Stimulated activated CD8-positive, alpha-beta memory T cell treated with anti-CD3 and anti-CD28 coated beads, Interleukin-4, amount 100 ng/mL, for 48 hours (primary cell): ENCODE data around the gene ADGRB3.
"Not testable (repeated sequence)": the region's sequence is repeated elsewhere in the genome, so short reads cannot be mapped to it uniquely, and the experiment has no call there.

Experiments
- DNase-seq: peaks from one replicate; pipeline ENCODE4 v3.0.0-alpha.2; 2020

ADGRB3 gene

DNA sequence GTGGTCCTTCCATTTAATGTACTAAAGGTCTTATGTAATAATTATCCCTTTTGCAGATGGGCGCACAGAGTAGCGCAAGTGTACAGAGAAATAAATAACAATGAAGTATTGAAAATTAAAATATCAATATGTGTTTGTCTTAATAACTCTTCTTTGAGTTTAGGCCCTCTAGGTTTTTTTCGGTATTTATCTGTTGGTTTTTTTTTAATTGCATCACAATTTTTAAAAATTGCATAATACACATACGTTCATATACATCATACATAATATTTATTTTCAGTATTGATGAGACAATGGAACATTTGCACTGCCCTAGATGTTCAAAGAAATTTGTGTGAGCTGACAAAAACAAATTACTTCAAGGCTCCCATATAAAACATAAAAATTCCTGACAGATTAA, 15.1 kb downstream of the ADGRB3 start:
- no peak for DNase-seq

DNA sequence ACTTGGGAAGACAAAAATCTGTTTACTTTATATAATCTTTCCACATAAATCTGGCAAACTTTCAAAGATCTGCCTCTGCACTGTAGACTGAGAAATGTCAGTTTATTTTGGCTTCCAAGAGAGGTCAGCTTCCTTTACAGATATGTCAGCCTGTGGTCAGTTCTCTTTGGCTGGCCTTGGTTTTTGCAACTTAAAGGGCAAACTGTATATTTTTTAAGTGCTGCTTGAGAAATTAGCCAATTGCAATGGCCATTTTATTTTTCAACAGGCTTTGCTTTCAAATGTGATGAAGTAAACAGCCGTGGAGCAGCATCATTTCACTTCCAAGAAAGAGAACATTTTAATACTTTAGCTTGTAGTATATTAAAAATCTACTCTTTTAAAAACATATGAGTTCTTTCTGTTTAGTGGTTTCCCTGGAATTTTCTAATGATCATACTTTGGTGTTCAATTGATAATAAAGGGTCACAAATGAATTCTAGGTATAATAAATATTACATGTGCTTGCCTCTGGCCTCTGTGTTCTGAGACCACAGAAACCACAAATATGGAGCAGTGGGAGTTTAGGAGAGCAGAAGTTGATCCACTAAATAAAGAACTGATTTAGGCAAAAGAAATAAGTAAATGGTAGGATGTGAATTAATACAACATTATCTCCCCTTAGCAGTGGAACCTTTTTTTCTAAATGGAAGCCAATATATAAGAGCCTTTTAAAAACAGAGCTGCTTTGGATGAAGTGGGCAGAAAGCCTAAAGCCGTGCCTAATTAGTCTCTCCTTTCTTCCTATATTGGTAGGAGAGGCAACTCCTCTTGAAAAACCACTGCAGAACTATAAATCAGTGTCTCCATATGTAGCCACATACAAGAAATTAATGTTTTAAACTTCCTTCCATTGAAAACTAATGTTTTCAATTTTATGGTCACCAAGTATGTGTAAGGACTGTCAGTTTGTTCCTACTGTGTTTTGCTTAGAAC, 16.2 kb downstream of the ADGRB3 start:
- no peak for DNase-seq

DNA sequence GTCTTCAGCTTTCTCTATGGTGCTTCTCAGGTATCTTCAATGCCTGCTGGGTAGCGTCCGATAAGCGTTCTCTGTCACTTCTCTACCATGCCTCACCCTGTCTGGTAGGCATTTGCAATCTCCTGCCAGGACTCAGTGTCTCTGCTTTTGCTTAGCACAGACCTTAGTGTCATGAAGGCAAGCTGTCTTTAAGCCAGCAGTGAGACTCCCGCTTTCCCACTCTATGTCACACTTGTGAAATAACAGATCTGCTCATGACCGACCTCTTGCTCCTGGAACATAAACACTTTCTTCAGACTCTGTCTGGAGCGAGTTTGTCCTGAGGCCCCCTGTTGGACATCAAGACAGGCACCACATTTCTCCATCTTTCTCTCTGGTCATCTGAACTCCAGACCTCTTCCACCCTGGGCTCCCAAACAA, 17.0 kb downstream of the ADGRB3 start:
- no peak for DNase-seq

DNA sequence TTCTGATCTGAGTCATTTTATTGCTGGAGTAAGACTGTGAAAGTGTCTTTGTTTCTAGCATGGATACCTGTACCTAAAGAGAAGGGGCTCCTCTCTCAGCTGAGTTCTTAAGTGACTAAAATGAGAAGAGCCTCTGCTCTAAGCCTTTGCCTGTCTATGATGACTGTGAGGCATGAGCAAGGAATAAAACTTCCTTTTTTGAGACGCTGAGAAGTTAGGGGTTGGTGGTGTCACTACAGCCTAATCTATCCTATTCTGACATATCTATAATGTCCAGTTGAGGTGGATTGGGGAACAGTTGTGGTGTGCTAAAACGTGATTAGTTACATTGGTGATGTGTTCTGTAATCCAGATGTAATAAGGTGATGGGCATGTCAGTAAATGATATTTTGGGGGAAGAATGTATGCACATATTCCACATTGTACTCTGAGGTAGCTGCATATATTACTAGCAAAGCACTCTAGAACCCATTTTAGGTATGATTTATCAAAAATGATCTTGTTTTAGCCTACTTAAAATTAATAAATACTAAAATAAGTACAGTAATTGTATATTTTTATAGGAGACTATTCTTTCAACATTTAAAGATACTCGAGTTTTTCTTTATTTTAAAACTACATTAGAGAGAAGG, 18.1 kb downstream of the ADGRB3 start:
- no peak for DNase-seq

DNA sequence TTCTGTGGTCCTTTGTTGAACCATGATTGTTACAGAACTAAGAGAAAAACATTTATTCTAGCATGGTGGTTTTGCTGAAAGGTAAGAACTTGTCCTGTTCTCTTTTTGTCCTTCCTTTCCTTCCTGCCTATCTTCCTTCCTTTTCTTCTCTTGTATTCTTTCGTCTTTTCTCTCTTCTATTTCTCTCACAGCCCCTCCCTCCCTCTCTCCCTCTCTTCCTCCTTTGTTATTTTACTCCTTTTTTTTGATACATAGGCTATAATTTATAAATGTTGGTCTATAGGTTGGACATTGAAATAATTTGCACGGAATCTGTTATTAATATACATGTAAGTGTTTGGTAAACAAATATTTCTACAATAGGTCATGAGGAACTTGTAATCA, 18.6 kb downstream of the ADGRB3 start:
- no peak for DNase-seq

DNA sequence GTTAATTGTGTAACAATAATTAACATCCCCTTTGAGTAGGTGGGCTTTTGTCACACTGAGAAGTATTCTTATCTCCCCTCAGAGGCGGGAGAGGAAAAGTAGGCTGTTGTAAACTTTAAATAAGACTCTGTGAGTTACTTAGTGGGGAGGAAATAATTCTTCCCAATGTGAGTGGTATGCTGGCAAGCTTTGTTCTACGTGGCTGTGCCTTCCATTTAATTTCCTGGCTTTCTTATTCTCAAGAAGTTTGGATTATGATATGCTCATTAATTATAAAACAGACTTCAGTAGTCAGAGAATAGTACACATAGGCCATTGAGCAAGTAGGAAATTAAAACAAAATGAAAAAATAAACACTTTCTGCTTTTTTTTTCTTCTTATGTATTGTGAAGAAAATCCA, 19.1 kb downstream of the ADGRB3 start:
- no peak for DNase-seq

DNA sequence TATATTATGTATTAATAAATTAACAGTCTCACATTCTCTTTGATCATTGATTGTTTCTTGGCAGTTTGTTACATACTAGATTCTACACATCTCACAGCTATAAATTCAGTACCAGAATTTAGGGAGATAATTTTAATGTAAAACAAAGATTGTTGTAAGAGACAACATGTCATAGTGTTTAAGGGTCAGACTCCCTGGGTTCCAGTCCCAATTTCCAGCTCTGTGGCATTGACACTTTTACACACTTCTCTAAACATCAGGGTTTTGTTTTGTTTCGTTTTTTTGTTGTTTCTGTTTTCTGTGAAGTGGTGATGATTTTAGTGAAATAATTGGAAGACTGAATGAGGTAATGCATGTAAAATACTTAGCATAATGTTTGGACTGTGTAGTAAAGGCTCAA, 19.9 kb downstream of the ADGRB3 start:
- no peak for DNase-seq

DNA sequence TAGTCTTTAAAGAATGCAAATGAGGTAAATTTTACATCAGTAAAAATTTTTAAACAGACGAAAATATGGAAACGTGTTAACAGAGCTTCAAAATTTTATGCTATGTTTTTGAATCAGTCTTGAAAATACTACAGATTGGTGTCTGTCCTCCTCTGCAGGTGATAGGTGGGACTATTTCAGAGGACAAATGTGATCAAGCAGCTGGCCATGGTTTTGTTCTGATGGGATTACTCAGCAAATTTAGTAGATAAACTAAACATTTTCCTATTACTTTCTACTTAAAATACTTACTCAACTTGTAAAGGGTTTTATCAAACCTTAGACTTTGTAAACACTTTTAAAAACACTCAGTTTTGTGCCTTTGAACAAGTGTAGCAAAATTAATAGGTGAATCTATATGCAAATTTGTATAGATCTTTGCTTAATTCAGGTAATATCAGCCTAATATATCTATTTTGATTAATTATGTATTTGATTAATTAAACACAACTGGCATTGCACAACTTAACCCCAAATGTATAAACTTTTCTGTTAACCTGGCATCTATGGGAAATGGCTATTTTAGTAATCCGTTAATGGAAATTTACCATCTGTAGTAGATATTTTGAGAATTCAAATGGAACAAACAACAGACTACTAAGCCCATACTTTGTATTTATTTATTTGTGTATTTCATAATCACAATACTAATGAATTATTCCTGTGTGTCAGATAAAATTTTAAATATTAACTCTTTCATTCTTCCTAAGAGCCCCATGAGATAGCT, 22.5 kb downstream of the ADGRB3 start:
- DNase-seq, result no peak

DNA sequence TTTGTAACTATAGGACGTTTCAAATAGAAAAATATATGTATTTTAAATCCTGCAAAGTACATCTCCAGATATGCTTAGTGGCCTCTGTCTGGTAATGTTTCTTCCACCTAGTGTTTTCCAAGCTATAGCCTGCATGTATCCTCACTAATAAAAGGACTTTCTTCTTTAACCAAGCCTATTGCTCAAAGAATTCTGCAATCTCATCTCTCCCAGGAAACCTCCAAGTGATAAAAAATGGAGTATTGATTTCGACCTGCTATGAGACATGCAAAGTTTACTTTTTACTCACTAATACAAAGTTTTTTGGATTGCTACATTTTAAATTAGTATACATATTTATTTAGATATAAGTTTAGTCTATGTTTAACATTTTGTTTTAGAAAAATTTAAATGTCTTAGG, 23.3 kb downstream of the ADGRB3 start:
- no peak for DNase-seq

DNA sequence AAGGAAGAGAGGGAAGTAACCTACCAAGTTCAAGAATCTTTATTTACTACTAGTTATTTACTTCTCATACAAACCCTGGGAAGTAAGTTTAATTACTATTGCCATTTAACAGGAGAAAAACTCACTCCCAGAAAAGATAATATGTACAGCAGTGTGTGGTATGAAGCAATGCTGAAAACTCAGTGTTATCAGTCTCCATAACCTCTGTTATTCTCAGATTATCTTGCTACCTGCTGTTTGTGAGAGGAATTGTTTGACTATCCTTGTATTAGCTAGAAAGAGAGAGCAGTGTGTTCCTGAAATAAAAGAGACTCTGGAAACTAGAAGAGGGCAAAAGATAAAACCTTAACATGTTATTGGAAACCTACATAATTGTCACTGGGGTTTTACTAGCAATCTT, 38.2 kb downstream of the ADGRB3 start:
- DNase-seq, result no peak

DNA sequence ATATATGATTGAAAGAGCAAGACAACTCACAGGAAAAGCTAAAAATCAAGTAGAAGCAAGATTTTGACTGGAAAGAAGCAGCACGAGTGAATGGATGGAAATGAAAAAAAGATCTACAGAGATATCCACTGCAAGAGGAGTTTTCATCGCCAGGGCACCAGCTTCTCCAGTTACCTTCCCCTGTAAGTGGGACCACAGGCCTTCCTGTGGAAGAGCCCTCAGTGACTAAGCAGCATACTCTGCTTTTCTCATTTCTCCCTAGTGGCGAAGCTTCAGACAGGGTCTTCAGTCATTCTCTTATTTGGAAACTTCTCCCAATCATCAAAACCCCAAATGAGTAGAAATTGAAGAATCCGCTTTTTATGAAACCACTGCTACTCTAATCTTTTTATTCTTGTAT, 40.5 kb downstream of the ADGRB3 start:
- no peak for DNase-seq

DNA sequence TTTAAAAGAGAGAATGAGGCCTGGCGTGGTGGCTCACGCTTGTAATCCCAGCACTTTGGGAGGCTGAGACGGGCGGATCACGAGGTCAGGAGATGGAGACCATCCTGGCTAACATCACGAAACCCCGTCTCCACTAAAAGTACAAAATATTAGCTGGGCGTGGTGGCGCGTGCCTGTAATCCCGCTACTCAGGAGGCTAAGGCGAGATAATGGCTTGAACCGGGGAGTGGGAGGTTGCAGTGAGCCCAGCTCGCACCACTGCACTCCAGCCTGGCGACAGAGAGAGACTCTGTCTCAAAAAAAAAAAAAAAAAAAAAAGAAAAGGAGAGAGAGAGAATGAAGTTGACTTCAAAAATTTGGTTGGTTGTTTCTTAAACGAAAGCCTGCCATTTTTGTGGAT, 41.0 kb downstream of the ADGRB3 start:
- DNase-seq, result not testable (repeated sequence)

DNA sequence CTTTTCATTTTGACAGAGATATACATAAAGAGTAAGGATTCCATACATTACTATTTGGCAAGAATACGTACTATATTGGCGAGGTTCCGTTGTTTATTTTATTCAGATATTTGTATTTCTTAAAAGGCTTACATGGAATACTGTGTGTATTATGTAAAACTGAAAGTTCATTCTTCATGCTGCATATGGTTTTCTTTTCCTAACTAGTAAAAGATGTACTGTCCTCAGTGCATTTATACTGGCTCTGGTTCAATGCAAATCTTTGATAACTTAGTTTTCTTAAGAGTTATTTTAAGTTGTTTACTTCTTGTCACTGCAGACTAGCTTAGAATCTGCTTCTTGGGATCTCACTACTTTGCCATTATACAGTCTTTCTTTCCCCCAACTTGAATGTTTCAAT, 42.0 kb downstream of the ADGRB3 start:
- no peak for DNase-seq

DNA sequence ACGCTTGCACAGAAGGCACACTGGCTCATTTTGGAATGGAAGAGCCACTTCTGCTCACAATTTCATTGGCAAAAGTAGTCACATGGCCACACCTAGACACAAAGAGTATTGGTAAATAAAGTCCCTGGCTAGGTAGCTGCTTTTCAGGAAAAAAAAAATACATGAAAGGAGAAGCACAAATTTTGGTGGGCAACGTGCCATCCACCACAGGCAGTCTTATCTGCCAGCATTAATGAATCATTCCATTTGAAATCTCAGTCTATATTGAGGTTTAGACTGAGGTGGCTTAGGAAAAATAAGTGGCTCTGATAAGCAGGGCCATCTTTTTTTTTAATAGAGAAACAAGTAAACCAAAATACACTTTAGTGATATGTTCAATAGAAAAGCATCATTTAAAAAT, 44.3 kb downstream of the ADGRB3 start:
- no peak for DNase-seq

DNA sequence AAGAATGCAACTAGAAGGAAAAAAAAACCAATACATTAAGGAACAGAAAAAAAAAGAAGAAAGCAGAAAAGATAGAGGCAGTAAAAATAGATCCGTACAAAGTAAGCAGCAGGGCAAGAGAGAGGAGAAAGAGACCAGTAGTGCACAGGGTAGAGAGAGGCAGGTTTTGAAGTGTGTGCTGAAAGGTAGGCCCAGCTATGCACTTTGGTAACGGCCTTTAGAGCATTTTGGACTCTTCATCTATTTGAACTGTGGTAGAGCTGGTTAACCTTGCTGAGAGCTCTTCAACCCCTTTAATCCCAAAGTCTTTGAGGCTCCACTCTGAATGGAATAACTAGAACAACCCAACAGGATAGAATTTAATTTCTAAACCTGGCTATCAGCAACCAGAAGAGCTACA, 45.2 kb downstream of the ADGRB3 start:
- no peak for DNase-seq

DNA sequence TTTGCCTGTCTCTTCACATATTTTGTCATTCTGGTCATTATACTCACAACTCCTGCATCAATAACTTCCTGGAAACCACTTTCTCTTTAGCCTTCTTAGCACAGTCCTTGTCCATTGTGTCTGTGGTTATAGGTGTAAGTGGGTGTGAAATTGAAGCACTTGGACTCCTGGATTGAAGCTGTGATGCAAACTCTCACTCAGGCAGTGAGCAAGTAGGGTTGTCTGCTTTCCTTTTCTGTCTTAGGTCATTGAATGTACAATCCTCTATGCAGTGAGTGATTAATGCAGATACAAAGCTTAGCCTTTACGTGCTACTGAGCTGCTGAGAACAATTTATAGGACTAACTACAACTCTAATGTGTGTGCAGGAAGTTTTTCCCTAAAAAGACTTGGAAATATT, 54.8 kb downstream of the ADGRB3 start:
- DNase-seq, result no peak

DNA sequence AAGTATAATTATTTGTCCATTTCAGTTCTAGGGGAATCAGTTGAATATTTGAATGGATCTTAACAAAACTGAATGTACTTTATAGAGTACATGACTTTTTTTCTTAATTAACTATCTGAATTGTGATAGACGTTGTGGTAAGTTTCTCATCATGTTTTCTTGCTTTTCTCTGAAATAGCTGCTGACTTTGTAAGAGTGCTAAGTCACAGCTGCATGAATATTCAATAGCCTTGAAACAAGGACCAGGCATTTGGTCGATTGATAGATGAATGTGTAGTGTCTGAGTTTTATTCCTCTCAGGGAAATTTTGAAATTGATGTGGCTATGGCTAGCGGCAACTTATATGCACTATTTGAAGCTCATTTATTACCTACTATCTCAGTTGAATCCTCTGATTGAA, 56.0 kb downstream of the ADGRB3 start:
- no peak for DNase-seq

DNA sequence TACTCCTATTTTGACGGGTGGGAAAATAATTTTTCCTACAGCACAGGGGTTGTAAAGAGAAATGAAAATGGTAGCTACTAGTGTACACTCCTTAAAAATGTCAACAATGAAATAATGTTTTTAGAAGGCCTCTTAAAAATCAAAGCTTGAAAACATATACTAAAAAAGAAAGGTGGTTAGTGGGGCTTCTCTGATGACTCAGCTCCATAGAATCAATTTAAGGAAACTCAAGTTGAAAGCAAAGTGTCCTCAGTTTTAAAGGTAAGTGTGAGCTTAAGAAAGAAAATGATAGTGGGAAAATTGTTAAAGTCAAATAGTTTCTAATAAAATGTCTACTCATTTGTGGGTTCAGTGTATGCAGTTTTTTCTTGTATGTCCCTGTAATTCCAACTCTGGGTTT, 58.2 kb downstream of the ADGRB3 start:
- no peak for DNase-seq

DNA sequence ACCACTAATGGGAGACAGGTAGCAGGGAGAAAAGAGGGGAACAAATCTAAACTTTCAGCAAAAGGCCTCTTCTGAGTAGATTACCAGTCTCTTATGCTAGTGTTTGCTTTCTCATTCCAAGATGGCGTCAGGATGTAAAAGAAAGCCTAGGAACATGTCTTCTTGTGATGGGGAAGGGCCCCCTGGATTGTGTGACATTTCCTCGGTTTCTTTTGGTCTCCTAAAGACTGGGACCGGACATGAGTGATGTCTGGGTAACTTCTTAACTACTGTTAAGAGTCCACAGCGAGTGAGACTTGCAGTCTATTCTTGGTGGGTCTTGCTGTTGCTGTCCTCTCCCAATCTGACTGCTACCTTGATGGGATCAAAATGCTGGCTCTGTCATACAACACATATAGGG, 60.3 kb downstream of the ADGRB3 start:
- DNase-seq, result no peak

DNA sequence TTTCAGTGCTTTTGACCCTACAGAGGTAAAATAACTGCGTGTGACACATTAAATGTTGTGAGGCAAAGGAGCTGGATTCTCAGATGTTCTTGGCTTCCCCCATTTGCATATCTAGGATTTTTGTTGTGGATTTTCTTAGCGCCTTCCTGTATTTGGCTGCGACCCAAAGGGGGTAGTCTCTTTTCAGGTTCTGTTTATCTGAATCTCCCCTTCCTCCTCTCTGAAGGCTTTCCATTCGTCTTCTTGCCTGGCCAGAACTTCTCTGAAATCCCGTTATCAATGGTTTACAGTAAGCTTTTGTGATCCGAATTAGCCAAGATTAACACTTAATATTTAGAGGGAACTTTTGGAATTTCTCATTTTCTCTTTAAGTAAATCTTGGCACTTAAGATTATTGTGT, 60.8 kb downstream of the ADGRB3 start:
- DNase-seq, result no peak

DNA sequence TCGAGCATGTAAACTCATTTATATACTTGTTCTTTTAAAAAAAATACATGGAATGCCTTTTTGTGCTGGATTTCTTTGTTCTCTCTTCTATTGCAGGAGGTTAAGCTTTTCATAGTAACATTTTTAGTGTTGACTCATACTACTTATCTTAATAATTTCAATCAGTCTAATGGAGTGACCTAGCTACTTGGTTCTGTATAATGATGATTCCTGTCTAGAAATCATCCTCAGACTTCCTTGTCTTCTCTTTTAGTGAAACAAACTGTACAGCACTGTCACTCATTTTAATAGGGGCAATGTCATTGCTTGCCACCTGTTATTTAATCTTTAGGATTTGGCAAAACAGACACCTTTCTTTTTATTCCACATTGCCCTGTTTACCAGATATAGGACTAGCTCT, 62.3 kb downstream of the ADGRB3 start:
- no peak for DNase-seq

DNA sequence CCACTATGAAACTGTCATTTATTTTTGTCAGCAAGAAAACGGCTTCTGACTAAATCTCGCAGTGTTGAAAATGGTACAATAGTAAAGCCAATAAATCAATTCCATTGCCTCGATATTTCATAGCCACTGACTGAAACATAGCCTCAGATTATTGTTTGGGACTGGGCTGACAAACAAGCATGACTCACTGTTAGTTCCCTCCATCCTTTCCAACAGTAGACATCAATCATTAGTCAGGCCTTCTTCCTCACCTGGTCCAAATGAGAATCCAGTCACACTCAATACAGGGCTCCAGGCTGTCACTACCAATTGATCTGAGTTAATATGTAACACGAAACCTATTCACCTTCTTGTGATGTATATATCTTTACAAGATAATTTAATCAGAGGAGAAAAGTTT, 66.1 kb downstream of the ADGRB3 start:
- no peak for DNase-seq

DNA sequence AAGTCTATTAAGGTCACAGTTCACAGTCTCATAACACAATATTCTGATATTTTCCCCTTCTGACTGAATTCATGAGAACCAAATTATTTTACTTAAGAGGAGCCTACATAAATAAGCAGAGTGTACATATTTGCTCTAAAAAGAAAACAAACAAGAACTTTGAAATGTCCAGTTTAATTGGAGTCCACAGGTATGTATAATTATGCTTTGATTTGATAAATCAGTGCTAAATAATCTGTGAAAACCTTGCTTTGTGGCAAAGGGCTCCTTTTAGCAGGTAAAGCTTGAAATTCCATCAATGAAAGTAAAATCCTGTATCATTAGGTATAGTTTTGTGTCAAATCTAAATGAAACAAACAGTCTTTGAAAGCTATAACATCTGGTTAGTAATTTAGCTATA, 69.4 kb downstream of the ADGRB3 start:
- no peak for DNase-seq

DNA sequence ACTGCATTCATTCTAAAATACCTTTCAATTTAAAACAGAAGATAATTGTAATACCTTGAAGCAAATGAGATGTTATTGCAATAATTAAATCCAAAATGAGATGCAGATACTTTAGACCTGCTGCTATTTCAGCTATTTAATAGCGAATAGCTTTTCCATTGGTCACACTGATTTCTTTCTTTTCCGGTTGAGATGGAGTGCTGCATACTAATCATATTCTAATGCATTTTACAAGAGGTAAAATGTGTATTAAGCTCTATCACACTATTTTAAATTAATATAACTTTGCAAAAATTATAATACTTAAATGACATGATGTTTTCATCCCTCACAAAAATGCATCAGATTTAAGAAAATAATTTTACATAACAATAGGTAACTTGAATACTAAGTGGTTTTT, 74.0 kb downstream of the ADGRB3 start:
- DNase-seq, result no peak
